HFFc6 (cell line): ENCODE results near the gene LMF1. TPM values are rescaled to one million over a fixed set of nuclear protein-coding genes. Genes with fewer than 3 reads are reported as not detected.

Experiments used
- DNase-seq: peaks from one replicate; pipeline ENCODE4 v3.0.0-alpha.2; 2018
- H3K27ac Mint-ChIP-seq: 2 replicates; pipeline ENCODE4 v1.8.0; 2020; ENCODE audit warnings: mild to moderate bottlenecking, mixed read lengths
- H3K27me3 Mint-ChIP-seq: 2 replicates; pipeline ENCODE4 v1.8.0; 2021; ENCODE audit warnings: mild to moderate bottlenecking, moderate library complexity, mixed read lengths; ENCODE audit not compliant: insufficient read depth
- H3K36me3 Mint-ChIP-seq: 2 replicates; pipeline ENCODE4 v1.8.0; 2021; ENCODE audit warnings: low read depth, mixed read lengths
- H3K4me1 Mint-ChIP-seq: 2 replicates; pipeline ENCODE4 v1.8.0; 2020; ENCODE audit warnings: low read depth, mixed read lengths
- H3K4me3 Mint-ChIP-seq: 2 replicates; pipeline ENCODE4 v1.8.0; 2020; ENCODE audit warnings: mild to moderate bottlenecking, moderate library complexity, mixed read lengths
- H3K9me3 Mint-ChIP-seq: 2 replicates; pipeline ENCODE4 v1.8.0; 2020; ENCODE audit warnings: mild to moderate bottlenecking, mixed read lengths
- CTCF ChIP-seq: fragments of 200-600 bp; sonication (generic); IDR thresholded peaks from 2 replicates; pipeline ENCODE4 v1.5.0; 2021; ENCODE audit warnings: antibody characterized with exemption, mild to moderate bottlenecking
- total RNA-seq, 6 experiments: library from RNA; stranded (reverse); fragmentation: NEBNext Ultra II Directional; extraction: Animal tissue kit (Norgen Biotek cat#: 25700); gene quantifications; 2 replicates in 1 of 6; 3 replicates in 5 of 6; pipeline ENCODE4 v1.2.3, GENCODE V29; 2021

The LMF1 gene
- total RNA-seq, 6 experiments from 2014 or later: 10.9 to 19.3 (median 14.2) TPM

GRCh38 chr16:907361-907760 is 63.4 kb downstream of the LMF1 start:
- no peaks in the 10 kb centered on the region for H3K27me3 Mint-ChIP-seq
- H3K36me3 Mint-ChIP-seq: peaks cover 45% of the 10 kb centered on the region
- no peak for DNase-seq
- no peak overlapping the region for H3K4me3 Mint-ChIP-seq
- H3K4me1 Mint-ChIP-seq: no peaks in the 10 kb centered on the region
- no peak overlapping the region for H3K27ac Mint-ChIP-seq
- no peak for TF ChIP-seq CTCF
- peaks cover 37% of the 10 kb centered on the region for H3K9me3 Mint-ChIP-seq

- Mint-ChIP-seq H3K4me1 (no peaks in the 10 kb centered on the region), H3K4me3 (no peak overlapping the region), H3K27ac (no peak overlapping the region), H3K36me3 (peaks cover 41% of the 10 kb centered on the region), H3K27me3 (no peaks in the 10 kb centered on the region), H3K9me3 (peaks cover 34% of the 10 kb centered on the region)
- DNase-seq: no peak
- no peak for TF ChIP-seq CTCF
These were observed 64.5 kb downstream of the LMF1 start for GRCh38 chr16:906296-906695.

- no peaks in the 10 kb centered on the region; the same call in 1 of the 2 replicates for H3K27me3 Mint-ChIP-seq
- H3K4me1 Mint-ChIP-seq: no peaks in the 10 kb centered on the region
- H3K9me3 Mint-ChIP-seq: peaks cover 21% of the 10 kb centered on the region
- H3K4me3 Mint-ChIP-seq: no peak overlapping the region
- no peak for TF ChIP-seq CTCF
- no peak for DNase-seq
- H3K36me3 Mint-ChIP-seq: peaks cover 24% of the 10 kb centered on the region
- no peak overlapping the region for H3K27ac Mint-ChIP-seq
These were observed 68.8 kb downstream of the LMF1 start for GRCh38 chr16:901715-902601.

GRCh38 chr16:901149-901548 is 69.6 kb downstream of the LMF1 start:
- no peaks in the 10 kb centered on the region; the same call in 1 of the 2 replicates for H3K27me3 Mint-ChIP-seq
- H3K27ac Mint-ChIP-seq: no peak overlapping the region
- no peak overlapping the region for H3K4me3 Mint-ChIP-seq
- no peaks in the 10 kb centered on the region for H3K4me1 Mint-ChIP-seq
- peaks cover 13% of the 10 kb centered on the region for H3K9me3 Mint-ChIP-seq
- peaks cover 16% of the 10 kb centered on the region for H3K36me3 Mint-ChIP-seq
- TF ChIP-seq CTCF: no peak
- no peak for DNase-seq

GRCh38 chr16:900211-900610 is 70.6 kb downstream of the LMF1 start:
- no peaks in the 10 kb centered on the region; the same call in none of the 2 replicates for H3K27me3 Mint-ChIP-seq
- peaks cover 3% of the 10 kb centered on the region for H3K9me3 Mint-ChIP-seq
- no peak overlapping the region for H3K27ac Mint-ChIP-seq
- peaks cover 7% of the 10 kb centered on the region for H3K36me3 Mint-ChIP-seq
- H3K4me3 Mint-ChIP-seq: no peak overlapping the region
- no peak for DNase-seq
- no peak for TF ChIP-seq CTCF
- no peaks in the 10 kb centered on the region for H3K4me1 Mint-ChIP-seq
